Activated CD4-positive, CD25-positive, alpha-beta regulatory T cell (primary cell): ENCODE data around the gene PFKP.
"Not testable (repeated sequence)": the region's sequence is repeated elsewhere in the genome, so short reads cannot be mapped to it uniquely, and the experiment has no call there.

Experiments
- DNase-seq, 4 experiments: peaks; one replicate each; lab custom pipeline; 2025; lab: John Stamatoyannopoulos, UW

Gene PFKP

DNA sequence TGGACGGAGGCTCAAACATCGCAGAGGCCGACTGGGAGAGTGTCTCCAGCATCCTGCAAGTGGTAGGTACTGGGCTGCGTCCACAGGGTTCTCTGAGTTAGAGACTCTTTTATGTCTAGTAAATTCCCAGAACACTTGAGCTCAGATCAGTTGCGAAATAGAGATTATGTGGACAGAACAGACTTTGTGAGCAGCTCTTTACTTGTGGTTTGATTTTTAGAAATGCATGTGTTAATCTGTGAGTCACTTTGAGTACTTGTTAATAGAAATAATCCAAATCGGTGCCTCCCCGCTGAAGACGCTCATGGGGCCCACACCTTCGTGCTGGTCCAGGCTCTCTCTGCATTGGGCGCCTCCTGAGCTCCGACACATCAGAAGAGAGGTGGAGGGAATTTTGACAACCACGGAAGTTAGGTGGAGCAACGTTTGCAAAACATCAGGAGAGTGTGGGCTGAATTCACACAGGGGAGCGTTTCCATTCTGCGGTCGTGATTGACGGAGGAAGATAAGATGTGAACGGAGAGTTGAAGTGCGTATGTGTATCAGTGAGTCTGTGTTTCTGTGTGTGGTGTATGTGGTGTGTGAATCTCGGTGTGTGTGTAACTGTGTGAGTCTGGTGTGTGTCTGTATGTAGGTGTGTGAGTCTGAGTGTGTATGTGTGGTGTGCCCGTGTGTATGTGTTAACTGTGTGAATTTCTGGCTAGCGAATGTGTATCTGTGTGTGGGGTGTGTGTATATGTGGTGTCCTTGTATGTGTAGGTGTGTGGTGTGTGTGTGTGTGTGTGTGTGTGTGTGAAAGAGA lies 32.1 kb downstream of the PFKP start:
- no peak for DNase-seq

DNA sequence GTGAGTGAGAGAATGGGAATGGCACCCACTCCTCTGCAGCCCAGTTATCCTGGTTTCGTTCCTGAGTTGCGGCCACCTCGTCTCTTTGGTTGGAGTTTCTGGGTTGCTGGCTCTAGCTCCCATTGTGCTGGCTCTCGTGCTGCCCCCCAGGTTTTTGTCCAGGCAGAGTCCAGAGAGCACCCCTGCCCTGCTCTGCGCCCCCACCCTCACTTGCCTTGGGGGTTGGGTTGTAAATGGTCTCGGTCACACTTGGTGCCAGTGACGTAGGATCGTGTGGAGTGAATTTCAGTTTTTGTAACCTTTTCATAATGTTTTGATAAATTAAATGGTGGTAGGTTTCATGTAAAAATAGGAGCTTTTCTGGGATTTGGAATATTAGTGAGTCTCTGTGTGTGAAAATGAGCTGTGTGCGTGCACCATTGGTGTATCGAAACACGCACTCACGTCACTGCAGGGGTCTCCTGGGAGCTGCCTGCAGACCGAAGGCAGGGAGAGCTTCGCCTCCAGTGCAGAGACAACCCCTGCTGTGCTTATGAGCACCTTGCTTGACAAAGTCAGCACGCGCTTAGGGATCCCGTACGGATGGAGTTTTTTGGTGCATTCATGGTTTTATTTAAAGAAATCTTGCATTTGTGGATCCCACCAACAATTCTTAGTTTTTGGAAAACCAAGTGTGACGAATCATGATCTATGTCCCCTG lies 32.9 kb downstream of the PFKP start:
- no peak for DNase-seq

DNA sequence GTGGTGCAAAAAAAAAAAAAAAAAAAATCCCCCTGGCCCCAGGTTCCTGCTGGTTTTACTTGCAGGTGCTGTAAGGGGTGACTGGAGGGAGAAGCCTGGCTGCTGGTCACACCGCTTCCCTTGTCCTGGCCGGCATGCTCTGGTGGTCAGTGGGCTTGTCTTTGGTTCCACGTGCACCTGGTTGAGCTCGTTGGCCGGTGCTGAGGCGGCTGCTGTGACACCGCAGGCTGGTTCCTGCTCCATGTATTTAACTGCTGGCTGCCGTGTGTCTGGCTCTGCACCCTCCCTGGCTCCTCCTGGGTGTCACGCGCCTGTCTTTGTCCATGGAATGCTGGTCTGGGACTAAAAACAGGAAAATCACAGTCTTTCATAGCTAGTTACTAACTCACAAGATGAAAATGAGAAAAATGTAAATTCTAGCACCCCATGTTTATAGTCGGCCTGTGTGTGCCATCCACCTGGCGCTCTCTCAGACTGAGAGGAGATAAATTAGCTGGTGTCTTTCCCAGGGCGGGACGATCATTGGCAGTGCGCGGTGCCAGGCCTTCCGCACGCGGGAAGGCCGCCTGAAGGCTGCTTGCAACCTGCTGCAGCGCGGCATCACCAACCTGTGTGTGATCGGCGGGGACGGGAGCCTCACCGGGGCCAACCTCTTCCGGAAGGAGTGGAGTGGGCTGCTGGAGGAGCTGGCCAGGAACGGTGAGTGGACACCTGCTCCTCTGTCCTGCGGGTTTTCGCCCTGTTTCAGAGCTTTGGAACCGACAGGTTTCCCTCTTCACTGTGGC lies 33.7 kb downstream of the PFKP start:
- no peak for DNase-seq

DNA sequence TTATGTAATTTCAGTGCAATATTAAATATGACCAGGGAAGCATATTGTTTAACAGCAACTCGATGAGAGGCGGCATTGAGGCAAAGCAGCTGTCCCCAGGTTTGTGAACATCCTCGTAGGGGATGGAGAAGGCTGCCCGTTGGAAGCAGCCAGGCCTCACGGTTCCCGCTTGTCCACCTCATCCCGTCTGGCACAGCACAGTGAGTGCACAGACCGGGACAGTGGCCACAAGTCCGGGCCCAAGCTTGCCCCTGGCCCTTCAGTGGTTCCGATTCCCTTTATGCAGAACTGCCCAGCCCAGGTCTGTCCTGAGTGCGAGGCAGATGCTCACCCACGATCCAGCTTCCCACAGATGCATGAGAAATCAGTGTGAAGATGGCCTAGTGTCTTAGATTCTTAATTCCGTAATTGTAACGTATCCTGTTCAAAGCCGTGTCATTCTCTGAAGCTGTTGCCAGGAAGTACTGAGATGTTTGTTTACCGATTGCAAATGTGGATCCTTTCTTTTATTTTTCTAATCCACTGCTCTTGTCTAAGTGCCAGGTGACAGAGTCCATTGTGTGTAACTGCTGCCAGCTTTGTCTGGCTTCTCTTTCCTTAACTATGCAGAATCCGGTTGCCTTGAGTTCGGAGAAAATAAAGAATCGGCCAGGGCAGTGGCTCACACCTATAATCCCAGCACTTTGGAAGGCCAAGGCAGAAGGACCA lies 35.5 kb downstream of the PFKP start:
- no peak for DNase-seq

DNA sequence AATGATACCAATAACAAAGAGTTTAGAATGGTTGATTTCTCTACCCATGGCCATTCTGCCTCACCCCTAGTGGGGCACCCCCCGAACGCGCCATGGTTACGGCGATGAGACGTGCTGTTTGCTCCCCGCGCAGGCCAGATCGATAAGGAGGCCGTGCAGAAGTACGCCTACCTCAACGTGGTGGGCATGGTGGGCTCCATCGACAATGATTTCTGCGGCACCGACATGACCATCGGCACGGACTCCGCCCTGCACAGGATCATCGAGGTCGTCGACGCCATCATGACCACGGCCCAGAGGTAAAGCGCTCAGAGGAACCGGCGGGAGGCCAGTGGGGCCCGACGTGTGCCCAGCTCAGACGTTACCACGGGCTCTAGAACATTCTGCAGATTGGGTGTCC lies 36.3 kb downstream of the PFKP start:
- DNase-seq = no peak

DNA sequence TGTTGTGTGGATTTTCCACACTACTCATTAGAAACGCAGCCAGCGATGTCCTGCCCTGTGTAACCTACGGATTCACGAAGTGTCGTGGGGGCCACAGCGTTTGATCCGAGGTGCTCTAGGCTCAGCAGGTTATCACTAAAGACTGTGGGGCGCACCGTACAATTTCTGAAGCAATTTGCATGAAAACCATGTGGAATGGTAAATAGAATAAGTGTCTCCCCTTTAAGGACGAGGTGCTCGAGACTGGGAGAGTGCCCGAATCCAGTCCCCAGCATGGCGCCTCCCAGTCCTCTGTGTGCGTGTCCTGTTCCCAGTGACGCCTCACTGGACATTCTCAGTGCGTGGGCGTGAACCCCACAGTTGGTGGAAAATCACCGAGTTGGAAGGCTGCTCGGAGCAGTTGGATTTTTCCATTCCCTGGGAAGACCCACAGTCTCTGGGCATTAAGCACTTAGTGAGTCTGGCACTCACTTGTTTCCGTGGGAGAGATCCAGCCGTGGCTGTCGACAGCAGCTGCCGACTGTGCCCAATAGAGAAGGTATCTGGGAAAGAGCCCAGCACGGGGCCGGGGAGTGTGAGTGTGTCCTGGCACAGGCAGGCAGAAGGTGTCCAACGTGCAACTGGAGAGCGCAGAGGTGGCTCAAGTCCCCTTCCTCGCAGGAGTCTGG lies 37.0 kb downstream of the PFKP start:
- no peak for DNase-seq

DNA sequence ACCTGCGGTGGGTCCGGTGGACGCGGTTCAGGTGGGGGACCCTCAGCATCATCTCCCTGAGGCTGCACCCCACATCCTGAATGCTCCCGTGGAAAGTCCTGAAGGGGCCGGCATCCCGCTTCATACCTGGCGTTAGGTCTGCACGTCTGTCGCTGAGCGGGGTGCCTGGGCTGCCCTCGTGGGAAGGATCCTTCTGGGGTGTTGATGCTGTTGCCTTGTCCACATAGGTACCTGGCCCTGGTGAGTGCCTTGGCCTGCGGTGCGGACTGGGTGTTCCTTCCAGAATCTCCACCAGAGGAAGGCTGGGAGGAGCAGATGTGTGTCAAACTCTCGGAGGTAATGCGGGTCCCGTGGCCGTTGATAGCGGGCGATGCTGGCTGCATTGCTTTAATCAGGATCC lies 37.8 kb downstream of the PFKP start:
- no peak for DNase-seq

DNA sequence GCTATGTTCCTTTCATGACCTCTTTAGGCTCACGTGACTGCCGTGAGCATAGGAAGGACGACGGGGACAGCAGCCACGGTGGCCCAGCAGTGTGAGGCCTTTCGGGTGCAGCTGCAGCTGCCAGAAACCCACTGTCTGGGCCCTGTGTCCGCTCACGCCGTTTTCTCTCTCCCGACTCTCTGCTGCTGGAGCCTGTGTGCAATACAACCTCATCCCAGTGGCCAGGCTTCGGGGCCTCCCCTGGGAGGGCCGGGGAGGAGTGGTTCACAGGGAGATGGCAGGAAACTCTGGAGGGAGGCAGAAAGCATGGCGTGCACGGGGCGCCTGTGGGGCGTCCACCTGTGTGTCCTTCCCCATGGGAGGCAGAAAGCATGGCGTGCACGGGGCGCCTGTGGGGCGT lies 38.6 kb downstream of the PFKP start:
- DNase-seq = no peak

DNA sequence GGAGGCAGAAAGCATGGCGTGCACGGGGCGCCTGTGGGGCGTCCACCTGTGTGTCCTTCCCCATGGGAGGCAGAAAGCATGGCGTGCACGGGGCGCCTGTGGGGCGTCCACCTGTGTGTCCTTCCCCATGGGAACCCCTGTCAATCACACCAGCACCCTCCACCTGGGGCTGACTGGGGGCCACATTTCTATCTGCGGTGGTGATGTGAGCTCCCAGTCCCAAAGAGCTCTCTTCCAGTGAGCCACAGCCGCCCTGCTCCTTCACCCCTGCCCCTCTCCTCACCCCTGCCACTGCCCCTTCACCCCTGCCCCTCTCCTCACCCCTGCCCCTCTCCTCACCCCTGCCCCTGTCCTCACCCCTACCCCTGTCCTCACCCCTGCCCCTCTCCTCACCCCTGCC lies 39.0 kb downstream of the PFKP start:
- DNase-seq = not testable (repeated sequence)

DNA sequence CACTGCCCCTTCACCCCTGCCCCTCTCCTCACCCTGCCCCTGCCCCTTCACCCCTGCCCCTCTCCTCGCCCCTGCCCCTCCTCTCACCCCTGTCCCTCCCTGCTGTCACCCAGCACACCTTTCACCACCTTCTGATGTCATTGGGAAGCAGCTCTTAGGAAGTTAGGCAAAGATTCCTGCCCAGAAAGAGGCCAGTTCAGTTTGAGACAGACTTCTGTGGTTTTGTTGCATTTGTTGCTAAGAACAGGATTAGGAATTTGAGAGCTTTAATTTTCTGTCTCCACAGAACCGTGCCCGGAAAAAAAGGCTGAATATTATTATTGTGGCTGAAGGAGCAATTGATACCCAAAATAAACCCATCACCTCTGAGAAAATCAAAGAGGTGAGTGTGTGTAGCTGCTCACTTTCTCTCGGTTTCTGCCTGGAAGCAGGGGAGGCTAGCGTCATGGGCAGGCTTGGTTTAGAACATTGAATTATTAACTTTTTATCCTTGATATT lies 39.6 kb downstream of the PFKP start:
- DNase-seq = no peak

DNA sequence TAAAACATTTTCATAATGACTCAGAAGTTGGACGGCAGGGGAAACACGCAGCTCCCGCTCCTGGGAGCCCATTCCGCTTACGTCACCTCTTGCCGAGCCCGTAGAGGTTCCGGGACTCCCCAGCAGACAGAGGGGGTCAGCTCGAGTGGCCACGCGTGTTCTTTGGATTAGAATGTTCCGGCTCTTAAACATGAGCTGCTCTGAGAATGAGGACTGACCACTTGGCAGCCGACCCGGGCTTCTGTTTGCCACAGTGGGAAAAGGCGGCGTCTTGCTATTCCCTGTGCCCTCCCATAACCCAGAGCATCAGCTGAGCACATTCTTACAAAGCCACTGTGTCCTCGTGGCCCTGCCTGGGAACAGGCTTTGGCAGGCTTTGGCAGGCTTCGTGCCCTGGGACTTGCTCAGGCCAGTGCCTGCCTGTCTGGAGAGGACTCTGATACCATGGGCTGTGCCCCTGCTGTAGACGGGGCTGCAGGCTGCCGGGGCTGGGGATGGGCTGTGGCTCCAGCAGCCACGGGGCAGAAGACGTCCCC lies 40.1 kb downstream of the PFKP start:
- DNase-seq = no peak

DNA sequence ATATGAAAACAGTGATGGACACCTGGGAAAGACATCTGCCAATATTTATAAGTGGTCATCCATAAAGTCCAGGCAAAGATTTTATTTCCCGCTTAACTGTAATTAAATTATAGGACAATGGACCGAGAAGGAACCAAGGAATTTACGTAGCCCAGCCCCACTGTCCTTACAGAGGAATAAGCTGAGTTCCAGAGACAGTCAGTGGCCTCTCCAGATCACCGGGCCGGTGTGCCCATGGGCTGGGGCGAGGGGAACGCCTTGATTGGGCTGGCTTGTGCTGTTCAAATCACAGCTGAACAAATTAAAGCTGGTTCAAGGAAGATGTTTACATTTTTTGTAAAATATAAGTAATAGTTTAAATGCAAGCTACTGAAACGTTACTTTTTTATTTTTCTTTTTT lies 40.7 kb downstream of the PFKP start:
- DNase-seq = no peak

DNA sequence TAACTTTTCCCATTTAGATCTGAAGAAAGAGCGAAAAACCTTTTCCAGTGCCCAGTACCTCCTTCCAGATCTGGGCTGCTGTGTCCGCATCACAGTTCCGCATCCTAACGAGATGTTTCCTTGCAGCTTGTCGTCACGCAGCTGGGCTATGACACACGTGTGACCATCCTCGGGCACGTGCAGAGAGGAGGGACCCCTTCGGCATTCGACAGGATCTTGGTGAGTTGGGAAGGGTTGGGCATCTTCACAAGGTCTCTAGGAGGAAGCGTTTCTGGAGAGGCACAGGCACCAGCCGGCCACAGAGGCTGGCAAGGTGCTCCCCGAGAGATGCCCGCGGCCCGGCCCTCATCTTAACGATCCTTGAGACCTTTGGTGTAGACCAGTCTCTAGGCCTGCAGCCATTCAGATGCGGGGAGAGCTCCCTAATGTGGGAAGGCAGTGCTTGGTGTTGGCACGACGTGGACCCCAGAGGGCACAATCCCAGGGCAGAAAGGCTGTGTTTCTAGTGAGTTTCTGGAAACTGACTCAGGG lies 41.3 kb downstream of the PFKP start:
- DNase-seq = no peak

DNA sequence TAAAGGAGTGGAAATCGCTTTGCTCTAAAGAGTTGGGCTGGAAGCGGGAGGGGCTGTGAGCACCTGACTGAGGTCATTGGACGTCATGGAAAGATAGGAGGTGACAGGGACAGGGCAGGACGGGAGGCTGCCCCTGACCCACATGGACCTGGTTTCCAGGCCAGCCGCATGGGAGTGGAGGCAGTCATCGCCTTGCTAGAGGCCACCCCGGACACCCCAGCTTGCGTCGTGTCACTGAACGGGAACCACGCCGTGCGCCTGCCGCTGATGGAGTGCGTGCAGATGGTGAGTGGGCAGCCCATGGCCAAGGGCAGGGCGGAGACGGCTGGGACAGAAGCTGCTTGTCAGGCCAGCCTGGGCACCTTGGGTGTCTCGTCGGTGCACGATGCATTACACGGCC lies 41.8 kb downstream of the PFKP start:
- no peak for DNase-seq

DNA sequence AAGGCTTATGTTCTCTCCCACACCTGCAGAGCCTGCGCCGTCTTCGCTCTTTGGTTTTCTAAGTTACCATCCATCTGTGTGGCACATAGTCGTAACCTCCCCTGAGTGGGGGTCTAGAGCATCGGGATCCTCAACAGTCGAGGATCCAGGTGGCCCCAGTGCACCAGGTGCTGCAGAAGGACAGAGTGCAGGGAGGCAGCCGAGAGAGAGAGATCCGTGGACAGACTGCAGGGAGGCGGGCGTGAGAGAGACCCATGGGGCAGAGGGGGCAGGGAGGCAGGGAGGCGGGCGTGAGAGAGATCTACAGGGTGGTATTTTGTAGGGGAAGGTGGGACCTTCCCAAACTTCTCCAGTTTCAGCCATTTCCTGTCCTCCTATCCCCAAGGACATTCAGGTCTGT lies 42.3 kb downstream of the PFKP start:
- DNase-seq = no peak

DNA sequence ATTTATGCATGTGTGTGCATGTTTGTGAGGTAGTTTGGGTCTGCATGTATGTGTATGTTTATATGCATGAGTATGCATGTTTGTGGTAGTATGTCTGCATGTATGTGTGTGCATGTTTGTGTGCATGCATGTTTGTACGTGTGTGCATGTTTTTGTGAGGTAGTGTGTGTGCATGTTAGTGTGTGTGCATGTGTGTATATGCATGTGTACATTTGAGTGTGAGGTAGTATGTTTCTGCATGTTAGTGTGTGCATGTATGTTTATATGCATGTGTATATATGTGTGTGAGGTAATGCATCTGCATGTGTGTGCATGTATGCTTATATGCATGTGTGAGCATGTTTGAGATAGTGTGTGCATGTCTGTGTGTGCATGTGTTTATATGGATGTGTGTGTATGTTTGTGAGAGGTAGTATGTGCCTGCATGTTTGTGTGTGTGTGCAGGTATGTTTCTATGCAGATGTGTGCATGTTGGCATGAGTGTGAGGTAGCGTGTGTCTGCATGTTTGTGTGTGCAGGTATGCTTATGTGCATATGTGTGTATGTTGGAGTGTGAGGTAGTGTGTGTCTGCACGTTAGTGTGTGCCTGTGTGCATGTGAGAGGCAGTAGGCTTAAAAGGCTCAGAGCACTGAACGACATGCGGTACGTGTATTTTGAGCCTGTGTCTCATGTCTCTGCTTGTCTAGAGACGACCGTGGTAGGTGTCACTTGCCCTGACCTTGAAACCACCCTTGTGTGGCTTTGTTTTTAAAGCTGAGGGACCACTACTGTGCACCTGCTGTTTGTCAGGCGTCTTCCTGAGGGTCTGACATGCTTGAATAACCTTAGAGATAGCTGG lies 43.7 kb downstream of the PFKP start:
- no peak for DNase-seq

DNA sequence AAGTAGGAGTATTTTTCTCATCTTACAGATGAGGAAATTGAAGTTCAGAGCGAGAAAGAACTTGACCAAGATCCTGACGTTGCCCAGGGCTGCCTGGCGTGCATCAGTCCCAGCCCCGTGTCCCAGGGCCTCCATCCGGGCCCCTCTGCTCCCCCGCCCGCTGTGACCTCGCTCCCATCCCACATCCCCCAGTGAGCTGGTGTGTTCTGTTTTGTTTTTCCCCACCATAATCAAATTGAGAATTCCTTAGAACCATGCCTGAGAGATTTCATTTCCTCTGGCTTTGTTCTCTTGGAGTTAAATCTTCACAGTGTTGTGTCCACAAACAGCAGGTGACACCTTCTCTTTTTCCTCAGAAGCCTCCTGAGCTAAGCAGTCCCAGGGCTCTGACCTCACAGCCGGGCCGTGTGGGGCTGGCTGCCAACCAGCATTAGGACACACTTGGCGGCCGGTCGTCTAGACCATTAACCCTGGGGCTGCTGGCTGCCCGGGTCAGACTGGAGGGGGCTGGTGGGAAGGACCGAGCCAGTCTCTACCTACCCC lies 44.3 kb downstream of the PFKP start:
- DNase-seq = no peak

DNA sequence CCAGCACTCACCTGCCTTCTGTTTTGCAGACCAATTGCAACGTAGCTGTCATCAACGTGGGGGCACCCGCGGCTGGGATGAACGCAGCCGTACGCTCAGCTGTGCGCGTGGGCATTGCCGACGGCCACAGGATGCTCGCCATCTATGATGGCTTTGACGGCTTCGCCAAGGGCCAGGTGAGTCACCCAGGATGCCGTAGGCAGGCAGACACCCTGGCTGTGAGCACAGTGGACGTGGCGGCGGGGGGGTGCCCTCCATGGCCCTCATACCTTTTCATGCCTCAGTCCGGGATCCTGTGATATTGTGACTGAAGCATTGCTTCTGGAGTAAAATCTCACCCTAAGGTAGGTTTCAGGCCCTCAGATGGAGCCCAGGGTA lies 46.0 kb downstream of the PFKP start:
- no peak for DNase-seq

DNA sequence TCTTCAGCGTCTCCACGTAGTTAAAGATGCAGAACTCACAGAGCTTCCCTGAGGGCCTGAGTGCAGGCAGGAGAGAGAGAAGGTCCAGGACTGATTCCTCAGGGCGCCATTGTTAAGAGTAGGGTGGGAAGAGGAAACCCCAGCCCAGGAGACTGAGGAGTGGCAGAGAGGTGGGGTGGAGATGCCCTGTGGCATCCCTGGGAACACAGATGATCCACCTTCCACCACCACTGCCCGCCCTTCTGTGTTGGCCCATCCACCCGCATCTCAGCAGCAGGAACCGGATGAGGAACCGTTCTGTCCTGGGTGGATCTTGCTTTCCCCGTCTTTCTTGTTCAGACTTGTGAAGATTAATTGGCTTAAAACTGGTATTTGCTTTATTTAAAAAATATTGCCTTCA lies 48.3 kb downstream of the PFKP start:
- DNase-seq = no peak
